ACHN (cell line): ENCODE data around the gene PGAM2.

Experiments used
- DNase-seq: peaks from one replicate; pipeline ENCODE4 v3.0.0-alpha.2; 2015
- in situ Hi-C: cut with HindIII; loops from 2 replicates; pipeline ENCODE4 v1.10.0; 2017; ENCODE audit warnings: low sequenced_read_pairs, low pct_ligation_motif_present, low pct_unique_long_range_greater_than_20kb

Gene PGAM2

DNA sequence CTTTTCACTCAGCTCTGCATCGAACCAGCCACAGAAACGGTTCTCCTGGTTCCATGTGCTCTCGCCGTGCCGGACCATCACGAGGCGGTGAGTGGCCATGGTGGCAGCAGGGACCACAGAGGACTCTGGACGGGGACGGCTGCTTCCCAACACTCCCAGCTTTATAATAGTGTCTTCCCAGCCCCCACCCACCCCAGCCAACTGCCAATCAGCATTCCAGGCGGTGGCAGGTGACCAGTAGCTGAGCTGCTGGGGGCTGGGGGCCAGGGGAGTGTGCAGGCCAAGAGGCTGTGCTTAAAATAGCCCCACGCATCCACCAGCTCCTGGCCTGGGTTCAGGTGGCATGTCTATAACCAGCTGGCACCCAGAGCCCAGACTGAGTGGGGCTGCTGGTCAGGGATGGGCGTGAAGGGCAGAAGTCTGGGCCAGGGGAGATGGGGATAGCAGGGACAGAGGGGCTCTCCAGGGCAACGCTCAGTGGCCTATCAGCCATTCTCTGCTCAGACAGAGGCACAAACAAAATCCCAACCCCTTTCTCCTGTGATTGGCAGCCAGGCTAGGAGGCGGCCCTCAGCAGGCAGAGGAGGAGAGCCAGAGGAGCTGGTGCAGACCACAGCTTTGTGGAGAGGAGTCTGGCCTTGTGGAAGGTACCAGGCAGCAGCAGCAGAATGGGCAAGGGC lies at the start of gene PGAM2:
Gene PGAM2 (minus strand): TSS at position 137 of the 680 bp plus-strand sequence. CDS start 38 bp downstream, at position 99.
- in situ Hi-C loops = no loop called here
- DNase-seq = no peak

- in situ Hi-C loops = no loop called here
- no peak for DNase-seq
These were observed 49.4 kb upstream of the PGAM2 start for GRCh38 chr7:44114586-44115310.

GRCh38 chr7:44113764-44114354 lies 48.5 kb upstream of the PGAM2 start:
- in situ Hi-C loops = no loop called here
- DNase-seq = no peak

GRCh38 chr7:44112997-44113763 lies 47.8 kb upstream of the PGAM2 start:
- in situ Hi-C loops = no loop called here

GRCh38 chr7:44112231-44112996 lies 47.0 kb upstream of the PGAM2 start:
- in situ Hi-C loops = no loop called here
- DNase-seq = no peak

More at GRCh38 chr7:44112997-44113763, 47.8 kb upstream of the PGAM2 start:
- DNase-seq = no peak

GRCh38 chr7:44111761-44112160 lies 46.4 kb upstream of the PGAM2 start:
- in situ Hi-C loops = no loop called here
- no peak for DNase-seq

- in situ Hi-C loops = no loop called here
- DNase-seq = no peak
These were observed 45.6 kb upstream of the PGAM2 start for GRCh38 chr7:44110719-44111635.

GRCh38 chr7:44109991-44110390 lies 44.6 kb upstream of the PGAM2 start:
- DNase-seq = no peak
- in situ Hi-C loops = no loop called here

GRCh38 chr7:44108768-44109750 lies 43.7 kb upstream of the PGAM2 start:
- DNase-seq = no peak
- in situ Hi-C loops = no loop called here

DNA sequence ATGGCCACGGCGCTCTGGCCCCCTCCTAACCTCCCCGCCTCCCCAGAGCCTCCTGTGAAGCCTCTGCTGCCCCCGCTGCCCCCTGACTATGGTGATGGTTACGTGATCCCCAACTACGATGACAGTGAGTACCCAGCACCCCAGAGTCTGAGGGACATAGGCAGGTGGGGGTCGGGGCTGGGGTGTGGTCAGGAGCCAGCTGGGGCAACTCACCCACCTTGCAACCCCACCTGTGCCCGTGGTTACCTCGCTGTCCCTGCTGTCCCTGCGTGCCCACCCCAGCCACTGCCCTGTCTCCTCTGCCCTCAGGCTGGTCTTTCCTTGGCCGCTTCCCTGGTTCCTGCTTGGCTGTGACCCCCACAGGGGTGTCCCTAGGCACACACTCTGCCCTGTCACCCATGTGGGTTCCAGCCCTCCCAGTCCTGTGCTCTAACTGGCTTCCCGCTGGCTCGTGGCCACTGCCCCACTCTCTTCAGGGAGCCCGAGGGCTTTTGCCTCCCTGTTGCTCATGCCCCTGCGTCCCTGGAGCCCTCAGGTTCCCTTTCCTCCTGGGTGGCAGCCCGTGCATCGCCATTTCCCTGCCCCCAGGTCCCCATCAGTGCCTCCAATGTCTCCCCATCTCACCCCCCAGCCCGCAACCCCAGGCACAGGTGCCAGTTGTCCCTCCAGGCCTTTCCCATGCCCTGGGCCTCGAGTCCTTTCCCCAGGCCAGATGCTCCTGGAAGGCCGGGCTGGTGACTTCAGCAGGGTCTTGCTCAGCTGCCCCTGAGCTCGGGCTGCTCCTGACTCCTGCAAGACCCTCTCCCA lies 42.8 kb upstream of the PGAM2 start:
- DNase-seq = no peak
- in situ Hi-C loops = no loop called here

DNA sequence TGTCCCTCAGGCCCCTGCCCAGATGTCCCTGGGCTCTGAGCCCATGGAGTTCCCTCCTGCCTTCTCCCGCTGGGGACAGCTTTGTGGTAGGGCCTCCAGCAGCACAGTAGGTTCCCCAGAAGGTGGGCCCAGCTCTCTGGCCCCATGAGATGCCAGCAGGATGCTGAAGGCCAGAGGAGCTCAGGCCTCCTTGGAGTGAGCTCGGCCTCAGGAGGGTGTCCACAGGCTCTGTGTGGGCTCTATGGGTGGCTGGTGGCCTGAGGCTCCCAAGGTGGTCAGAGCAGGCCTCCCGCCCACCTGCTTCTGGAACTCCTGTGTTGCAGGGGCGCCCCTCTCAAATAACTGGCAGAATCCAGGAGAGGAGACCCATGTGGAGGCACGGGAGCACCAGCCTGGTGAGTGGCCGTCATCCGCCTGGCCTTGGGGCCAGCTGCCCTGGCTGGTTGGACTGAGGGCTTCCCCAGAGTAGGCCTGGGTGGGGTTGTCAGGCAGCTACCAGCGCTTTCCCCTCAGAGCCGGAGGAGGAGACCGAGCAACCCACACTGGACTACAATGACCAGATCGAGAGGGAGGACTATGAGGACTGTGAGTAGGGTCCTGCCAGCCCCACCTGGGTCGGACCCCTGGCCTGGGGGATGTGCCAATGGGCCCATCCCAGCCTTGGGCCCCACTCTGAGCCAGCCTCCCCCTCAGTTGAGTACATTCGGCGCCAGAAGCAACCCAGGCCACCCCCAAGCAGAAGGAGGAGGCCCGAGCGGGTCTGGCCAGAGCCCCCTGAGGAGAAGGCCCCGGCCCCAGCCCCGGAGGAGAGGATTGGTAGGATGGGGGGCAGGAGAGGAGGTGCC lies 42.0 kb upstream of the PGAM2 start:
- in situ Hi-C loops = no loop called here
- DNase-seq = no peak

GRCh38 chr7:44106311-44107065 lies 41.1 kb upstream of the PGAM2 start:
- in situ Hi-C loops = no loop called here
- no peak for DNase-seq

DNA sequence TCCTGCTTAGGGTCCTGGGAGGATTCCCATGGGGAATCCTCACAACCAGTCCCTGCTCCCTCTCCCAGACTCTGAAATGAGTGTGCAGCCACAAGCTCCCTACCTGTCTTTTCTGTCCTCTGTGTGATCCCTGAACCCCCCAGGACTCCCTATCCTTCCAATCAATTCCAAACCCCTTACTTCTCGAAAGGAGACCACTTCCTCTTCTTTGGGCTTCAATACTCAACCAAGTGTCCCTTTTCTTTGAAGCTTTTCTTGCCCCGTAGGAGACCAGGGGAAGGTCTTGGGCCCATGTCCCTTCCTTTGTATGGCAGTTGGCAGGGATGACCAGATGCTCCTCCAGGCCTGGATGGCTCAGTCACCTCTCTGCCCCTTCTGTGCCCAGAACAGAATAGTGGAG lies 40.5 kb upstream of the PGAM2 start:
- in situ Hi-C loops = no loop called here
- DNase-seq = no peak
